ENCODE data around the gene MRFAP1.
"Not testable (repeated sequence)": the region's sequence is repeated elsewhere in the genome, so short reads cannot be mapped to it uniquely, and the experiment has no call there.

MRFAP1 gene

DNA sequence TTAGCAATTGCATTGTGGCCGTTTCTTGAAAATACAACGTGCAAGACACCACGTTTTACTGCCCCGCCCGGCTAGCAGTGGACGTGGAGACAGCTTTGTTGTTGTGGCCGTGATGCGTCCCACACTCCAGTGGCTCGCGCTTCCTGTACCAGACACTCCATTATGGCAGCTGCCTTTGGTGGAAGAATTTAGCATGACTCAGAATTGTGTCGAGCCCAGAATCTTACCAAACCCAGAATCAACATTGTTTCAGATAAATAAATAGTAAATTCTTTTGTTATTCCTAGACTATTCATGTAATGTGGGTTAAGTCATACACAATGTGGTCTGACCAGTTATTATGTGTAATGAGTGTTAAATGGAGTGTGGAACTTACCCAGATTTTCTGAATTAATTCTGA, 27.9 kb downstream of the MRFAP1 start:
- peak; percentile 74 for DNase-seq (ENCODE audit: low spot score)

DNA sequence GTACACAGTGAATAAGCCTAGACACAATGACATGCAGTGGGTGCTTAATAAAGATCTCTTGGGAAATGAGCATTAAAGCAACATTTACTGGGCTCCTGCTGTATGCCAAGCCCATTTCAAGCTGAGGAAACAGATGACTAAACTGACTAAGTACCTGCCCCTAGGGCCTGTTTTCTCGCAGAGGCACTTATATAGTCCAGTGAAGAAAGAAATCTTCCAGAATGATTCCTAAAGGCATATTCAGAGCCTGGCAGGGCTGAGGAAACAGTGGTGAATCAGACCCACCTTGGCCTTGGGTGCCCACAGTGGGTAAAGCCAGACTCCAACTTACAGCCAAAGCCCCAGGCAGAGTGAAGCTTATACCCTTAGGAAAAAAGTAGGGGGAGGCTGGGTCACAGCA, 31.2 kb downstream of the MRFAP1 start:
- no peak for DNase-seq (ENCODE audit: low spot score)

DNA sequence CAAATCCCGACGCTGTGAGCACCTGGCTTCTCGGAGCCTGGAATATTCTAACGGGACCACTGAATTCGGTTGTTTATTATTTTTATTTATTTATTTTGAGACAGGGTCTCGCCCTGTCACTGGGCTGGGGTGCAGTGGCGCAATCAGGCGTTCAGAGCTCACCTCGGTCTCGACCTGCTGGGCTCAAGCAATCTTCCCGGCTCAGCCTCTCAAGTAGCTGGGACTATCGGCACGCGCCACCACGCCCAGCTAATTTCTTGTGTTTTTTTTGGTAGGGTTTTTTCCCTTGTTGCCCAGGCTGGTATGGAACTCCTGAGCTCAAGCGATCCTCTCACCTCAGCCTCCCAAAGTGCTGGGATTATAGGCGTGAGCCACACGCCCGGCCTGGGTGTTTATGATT, 31.6 kb downstream of the MRFAP1 start:
- DNase-seq (ENCODE audit: low spot score), result no peak

DNA sequence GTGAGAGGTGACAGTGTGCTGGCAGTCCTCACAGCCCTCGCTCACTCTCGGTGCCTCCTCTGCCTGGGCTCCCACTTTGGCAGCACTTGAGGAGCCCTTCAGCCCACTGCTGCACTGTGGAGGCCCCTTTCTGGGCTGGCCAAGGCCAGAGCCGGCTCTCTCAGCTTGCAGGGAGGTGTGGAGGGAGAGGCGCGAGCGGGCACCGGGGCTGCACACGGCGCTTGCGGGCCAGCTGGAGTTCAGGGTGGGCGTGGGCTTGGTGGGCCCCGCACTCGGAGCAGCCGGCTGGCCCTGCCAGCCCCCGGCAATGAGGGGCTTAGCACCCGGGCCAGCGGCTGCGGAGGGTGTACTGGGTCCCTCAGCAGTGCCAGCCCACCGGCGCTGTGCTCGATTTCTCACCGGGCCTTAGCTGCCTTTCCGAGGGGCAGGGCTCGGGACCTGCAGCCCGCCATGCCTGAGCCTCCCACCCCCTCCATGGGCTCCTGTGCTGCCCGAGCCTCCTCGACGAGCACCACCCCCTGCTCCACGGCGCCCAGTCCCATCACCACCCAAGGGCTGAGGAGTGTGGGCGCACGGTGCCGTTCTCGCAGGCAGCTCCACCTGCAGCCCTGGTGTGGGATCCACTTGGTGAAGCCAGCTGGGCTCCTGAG, 32.2 kb downstream of the MRFAP1 start:
- not testable (repeated sequence) for DNase-seq (ENCODE audit: low spot score)

DNA sequence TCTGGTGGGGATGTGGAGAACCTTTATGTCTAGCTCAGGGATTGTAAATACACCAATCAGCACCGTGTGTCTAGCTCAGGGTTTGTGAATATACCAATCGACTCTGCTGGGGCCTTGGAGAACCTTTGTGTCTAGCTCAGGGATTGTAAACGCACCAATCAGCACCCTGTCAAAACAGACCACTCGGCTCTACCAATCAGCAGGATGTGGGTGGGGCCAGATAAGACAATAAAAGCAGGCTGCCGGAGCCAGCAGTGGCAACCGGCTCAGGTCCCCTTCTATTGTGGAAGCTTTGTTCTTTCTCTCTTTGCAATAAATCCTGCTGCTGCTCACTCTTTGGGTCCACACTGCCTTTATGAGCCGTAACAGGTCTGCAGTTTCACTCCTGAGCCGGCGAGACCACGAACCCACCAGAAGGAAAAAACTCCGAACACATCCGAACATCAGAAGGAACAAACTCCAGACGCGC, 32.7 kb downstream of the MRFAP1 start:
- not testable (repeated sequence) for DNase-seq (ENCODE audit: low spot score)

DNA sequence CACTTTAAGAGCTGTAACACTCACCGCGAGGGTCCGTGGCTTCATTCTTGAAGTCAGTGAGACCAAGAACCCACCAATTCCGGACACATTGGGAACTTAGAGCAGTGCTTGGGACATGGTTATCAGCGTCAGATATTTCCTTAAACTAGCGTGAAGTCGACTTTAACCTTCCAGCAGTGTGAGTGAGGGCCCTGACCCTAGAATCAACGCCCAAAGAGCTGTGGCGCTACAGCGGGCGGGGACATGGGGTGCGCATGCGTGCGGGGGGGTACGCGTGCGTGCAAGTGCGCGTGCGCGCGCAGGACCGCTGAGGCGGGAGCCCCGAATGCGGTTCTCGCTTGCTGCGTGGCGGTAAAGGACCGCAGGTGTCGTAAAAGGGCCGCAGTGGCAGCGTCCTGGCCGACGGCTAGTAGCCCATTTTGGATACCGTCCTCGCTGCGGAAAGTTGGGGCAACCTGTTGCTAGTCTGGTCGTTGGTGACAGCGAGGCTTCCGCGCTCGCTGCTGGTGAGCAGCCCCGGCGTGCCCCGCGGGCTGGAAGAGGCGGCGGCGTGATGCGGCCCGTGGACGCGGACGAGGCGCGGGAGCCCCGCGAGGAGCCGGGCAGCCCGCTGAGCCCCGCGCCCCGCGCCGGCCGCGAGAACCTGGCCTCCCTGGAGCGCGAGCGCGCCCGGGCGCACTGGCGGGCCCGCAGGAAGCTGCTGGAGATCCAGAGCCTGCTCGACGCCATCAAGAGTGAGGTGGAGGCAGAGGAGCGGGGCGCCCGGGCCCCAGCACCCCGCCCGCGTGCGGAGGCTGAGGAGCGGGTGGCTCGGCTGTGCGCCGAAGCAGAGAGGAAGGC, 33.4 kb downstream of the MRFAP1 start:
- DNase-seq (ENCODE audit: low spot score), result peak; percentile 100

DNA sequence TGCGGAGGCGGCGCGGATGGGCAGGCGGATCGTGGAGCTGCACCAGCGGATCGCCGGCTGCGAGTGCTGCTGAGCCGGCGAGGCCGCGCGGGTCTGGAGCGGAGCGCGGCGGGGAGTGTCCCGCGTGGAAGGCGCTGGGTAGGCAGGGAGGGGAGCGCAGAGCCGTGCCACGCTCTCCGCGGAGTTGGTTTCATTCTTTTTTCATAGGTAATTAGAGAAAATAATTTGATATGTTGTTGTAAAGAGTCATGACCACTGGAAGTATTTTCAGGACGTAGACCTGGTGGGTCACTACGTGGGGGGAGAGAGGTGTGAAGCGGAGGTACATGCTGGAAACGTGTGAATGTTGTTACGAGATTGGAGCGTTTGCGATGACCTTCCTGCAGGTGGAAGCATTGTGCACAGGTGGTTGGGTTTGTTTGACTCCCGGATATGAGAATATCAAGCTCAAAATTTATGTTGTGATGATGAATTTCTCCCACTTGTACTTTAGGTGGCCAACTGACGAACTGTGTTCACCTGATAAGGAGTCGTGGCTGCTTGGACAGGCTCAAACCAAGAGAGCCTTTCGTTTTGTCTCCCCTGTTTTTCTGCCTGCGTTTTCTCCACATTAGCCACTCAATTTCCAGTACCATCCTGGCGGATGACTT, 34.1 kb downstream of the MRFAP1 start:
- DNase-seq (ENCODE audit: low spot score), result no peak

DNA sequence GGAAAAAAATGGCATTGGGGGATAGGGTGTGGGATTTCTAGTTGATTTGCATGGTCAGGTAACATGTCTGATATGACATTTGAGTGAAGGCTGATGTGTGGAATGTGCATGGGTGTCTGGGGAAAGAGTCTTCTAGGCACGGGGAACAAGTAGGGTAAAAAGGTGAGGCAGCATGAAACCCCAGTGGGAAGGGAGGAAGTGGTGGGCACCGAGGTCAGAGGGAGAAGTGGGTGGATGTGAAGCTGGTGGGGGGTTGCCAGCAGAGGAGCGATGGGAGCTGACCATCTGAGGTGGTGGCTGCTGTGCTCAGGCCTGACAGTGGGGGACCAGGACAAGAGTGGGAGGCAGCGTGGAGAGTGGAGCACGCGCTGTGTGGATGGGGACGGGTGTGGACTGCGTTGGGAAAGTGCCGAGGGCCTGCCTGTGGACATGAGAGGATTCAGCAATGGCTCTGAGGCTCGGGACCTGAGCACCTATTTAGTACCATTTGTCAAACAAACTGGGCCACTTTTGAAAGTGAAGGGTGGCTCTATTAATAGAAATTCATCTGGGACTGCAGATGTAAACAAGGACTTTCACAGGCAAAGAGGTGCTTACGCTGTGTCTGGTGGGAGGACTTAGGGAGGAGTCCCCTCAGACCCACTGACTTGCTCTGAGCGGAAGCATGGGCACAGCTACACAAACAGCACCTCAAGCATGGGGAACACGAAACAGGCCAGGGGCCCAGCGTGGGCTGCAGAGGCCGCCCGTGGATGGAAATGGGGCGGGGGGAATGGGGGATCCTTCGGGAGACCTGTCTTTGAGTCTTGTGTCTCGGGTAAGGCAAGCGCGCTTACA, 36.5 kb downstream of the MRFAP1 start:
- no peak for DNase-seq (ENCODE audit: low spot score)

DNA sequence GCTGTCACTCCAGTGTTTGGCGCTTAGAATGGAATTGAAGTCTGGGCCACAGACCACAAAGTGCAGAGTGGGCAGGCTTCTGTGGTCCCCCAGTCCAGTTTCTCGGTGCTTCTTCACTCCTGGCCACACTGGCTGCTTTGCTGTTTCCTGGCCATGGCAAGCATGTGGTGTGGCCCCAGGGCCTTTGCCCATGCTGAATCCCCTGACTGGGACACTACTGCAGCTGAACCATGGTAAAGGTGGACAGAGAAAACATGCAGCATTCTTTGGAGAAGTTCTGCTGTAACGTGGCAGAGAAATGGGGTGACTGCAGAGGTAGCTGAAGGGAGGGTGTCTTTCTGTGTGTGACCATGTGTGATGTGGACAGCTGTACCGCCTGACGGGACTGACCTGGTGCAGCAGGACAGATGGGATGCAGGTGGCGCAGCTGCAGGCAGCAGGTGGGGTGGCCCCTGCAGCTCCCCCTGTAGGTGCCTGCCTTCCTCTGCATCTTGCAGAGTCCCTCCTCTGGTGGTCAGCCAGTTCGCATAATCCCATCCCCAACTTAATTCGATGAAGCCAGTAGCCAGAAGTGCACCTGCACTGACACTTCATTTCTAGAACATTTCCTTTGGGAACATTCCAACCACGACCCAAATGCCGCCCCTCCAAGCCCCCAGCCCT, 40.0 kb downstream of the MRFAP1 start:
- no peak for DNase-seq (ENCODE audit: low spot score)

DNA sequence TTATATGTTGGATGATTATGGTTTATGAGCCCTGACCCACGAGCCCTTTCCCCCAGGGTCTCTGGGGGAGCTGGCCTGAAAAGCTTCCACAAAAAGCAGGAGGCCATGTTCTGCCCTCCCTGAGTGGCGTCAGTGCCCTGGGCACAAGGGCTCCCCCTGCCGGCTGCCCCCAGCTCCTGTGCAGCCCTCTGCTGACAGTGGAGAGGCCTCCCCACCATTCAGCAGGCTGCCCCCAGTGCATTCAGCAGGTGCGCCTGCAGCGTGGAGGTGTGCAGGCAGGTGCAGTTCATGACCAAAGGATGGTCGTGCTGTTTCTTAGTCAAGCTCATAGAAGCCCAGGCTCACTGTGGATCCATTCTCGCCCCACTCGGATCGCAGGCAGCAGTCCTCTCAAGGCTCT, 40.7 kb downstream of the MRFAP1 start:
- no peak for DNase-seq (ENCODE audit: low spot score)

DNA sequence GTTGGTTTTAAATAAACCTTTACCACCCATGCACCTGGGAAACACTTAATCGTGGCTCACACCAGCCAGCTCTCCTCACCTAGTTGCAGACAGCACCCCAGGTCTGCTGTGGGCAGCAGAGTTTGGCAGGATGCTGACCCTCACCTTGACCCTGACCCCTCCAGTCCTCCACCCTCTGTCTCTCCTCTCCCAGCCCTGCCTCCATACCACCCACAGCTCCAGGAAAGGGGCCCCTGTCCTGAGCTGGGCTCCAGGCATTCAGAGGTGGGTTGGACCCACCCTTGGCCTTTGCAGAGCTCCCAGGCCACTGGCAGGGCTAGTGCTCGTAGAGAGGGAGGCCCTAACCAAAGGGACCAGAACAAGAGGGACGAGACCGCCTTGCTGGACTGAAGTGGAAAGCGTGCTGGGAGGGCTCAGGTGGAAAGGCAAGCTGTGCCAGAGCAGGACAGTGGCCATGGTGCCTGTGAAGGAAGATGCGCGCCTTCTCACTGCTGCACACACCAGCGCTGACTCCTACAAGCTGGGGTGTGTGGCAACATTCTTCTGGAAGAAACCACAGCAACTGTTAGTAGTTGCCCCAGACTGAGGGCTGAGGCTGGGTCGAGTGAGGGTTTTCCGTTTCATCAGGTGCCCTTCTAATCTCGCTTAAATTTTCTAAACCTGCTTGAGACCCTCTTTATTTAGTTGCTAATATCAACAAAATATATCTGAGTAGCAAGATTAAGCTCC, 42.5 kb downstream of the MRFAP1 start:
- DNase-seq (ENCODE audit: low spot score), result no peak

DNA sequence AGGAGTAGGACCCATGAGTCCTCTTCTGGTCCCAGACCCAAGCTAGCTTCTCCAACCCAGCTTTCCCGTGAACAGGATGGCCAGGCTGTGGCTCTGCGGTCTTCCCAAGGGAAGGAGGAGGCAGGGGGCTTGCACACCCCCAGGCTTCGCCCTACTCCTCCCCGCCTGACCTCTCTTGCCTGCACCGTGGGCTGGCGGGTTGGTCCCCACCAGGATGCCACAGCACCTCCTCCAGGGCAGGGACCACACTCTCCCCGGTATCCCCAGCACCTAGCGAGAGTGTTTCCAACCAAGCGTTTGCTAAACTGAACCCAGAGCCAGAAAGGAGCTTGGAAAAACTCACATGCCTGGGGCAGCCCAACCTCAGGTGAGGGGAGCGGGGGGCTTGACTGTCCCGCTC, 44.2 kb downstream of the MRFAP1 start:
- no peak for DNase-seq (ENCODE audit: low spot score)

DNA sequence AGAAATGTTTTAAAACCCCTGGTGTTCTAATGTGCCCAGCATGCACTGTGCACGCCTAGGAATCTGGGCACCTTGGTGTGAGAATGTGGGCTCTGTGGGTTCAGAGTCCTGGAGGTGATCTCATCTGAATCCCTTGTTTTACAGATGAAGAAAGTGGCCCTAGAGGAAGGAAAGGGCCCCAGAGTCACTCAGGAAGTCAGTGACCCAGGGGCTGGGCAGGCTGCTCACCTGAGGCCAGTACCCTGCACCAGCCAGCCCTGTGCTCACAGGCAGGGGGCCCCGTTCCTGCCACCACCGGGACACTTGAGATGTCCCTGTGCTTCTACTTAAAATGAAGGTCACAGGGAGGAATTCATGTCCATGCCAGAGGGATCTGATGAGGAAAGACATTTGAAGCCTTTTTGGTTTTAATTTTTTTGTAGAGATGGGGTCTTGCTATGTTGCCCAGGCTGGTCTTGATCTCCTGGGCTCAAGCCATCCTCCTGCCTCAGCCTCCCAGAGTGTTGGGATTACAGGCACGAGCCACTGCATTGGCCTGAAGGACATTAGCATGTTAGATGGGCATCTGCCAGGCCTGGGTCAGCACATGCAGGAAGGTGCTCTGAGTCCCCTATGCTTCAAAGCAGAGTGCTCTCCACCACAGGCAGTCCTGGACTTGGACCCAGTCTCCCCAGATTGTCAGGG, 45.8 kb downstream of the MRFAP1 start:
- no peak for DNase-seq (ENCODE audit: low spot score)

DNA sequence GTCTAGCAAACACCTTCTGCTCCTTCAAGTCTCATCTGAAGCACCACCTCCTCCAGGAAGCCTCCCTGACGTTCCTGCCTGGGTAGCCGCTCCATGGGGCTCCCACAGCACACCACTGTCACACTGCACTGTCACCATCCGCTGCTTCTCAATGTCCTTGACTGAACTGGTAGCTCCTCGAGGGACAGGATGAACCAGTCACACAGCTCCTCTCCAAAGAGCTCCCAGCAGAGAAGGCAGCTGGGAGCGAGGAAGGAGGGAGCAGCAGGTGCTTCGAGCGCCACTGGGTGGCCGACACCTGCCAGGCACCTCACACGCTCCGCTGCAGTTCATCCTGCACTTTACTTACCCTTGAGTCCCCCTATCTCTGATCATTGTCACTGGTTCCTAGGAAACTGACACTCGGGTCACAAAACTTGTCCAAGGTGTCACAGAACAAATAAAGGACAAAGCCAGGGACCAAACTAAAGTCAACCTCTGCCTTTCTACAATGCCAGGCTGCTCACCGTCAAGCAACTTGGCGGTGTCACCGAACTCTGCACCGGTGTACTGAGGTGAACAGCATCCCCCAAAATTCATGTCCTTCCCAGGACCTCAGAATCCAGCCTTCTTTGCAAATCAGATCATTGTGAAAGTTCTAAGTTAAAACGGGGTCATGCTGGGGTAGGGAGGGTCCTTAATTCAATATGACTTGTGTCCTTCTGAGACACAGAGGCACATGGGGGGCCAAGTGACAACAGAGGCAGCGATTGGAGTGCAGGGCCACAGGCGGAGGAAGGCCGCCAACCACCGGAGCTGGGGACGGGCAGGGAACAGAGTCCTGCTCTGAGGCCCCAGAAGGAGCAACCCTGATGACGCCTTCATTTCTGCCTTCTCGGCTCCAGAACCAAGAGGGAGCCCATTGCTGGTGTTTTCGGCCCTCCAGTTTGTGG, 47.7 kb downstream of the MRFAP1 start:
- DNase-seq (ENCODE audit: low spot score), result no peak

DNA sequence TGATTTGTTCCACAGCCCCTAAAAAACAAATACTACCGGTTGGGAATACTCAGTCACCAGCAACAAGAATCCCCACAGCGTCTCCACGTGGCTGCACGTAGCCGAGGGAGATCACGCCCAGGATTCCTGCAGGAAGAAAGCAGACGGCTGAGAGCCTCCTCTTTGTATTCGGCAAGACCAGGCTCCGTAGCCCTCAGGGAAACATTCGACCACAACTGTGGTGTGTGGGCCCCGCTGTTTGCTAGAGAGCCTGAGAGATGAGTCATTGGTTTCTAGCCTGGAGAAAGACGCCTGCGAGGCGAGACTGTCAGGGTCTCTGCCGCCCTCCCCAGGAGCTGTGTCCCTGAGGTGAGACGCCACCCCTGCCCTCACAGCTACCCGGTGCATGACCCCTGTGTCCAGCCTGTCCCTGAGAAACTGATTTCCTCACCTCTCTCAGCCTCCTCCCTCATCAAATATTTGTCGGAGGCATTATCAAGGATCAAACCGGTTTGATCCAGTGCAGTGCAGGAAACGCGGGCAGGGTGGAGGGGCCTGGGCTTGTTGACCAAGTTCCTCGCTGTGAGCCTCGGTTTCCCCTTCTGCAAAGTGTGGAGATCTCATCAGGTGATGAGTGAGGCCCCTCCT, 48.5 kb downstream of the MRFAP1 start:
- peak; percentile 88 for DNase-seq (ENCODE audit: low spot score)

DNA sequence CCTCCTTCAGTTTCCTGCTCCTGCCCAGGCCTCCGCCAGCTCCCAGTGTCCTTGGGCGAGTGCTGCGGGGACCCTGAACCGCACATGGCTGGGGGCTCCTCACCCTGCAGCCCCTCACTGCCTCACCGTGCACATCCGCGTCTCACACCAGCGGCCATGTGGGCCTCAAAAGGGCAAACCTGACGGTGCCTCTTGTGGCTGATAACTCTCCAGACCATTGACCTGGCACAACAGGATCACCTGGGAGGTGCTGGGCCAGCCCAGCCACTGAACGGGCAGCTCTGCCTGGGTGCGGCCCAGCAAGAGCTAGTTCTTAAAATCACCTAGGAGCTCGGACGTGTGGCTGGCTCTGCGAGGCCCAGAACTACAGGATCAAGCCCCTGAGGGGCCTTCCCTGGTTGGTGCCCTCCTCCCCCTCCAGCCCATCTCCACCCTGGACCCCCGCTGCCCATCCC, 49.0 kb downstream of the MRFAP1 start:
- DNase-seq (ENCODE audit: low spot score), result no peak
